Measurements from ENCODE around the gene MB. TPM values are rescaled to one million over a fixed set of nuclear protein-coding genes. Genes with fewer than 3 reads are reported as not detected.

The MB gene
- total RNA-seq, 1 experiment from 2014 or later: not detected

DNA sequence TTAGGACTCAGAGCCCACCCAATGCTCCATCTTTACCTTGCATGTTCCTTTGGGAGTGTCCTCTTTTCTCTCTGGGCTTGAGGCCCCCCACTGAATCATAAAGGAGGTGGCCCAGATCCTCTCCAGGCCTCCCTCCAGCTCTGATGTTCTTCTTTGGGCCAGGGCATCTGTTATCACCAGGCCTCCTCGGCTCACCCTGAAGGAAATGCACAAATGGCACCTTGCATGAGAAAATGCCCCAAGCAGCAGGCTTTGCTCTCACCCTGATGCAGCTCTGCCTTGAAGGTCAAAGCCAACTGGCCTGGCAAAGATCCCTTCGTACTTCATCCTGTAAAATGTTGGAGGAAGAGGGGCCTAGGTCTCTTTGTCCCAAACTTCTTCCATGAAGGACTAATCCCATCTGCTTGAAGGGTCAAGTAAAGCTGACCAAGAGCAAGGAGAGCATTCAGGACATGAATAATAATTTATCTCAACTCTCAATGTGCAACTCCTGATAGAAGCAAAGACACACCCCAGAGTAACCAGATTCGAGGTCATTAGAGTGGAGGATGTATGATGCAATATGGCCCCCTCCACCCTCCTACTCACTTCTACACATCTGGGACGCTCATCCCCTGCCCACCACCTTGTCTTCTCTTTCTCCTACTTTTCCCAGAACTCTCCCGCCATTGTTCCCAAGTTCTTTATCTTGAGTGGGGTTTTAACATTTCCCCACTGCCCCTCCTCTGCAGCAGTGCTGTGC is 40.6 kb upstream of the MB start:
- Histone ChIP-seq H4K20me1 (ENCODE audit: insufficient read depth, low read depth, low read length) (no peaks in the 10 kb centered on the region), H3K36me3 (ENCODE audit: insufficient read depth, low read length) (no peaks in the 10 kb centered on the region), H3K4me1 (ENCODE audit: low read length) (peaks cover 7% of the 10 kb centered on the region), H2AFZ (ENCODE audit: low read length) (no peak overlapping the region), H3K79me2 (ENCODE audit: low read length) (no peaks in the 10 kb centered on the region), H3K9ac (ENCODE audit: low read length) (no peak overlapping the region), H3K9me2 (replicated peaks; ENCODE audit: insufficient read depth, low read length) (no peaks in the 10 kb centered on the region), H3K9me3 (ENCODE audit: low read length) (no peaks in the 10 kb centered on the region), H3K4me2 (ENCODE audit: low read depth, low read length, poor library complexity, severe bottlenecking) (no peak overlapping the region), H3K27me3 (ENCODE audit: low read length) (no peaks in the 10 kb centered on the region), H3K27ac (ENCODE audit: low read length) (no peak overlapping the region), H3K4me3 (ENCODE audit: low read length) (no peak overlapping the region)
- peak; percentile 28 for DNase-seq

DNA sequence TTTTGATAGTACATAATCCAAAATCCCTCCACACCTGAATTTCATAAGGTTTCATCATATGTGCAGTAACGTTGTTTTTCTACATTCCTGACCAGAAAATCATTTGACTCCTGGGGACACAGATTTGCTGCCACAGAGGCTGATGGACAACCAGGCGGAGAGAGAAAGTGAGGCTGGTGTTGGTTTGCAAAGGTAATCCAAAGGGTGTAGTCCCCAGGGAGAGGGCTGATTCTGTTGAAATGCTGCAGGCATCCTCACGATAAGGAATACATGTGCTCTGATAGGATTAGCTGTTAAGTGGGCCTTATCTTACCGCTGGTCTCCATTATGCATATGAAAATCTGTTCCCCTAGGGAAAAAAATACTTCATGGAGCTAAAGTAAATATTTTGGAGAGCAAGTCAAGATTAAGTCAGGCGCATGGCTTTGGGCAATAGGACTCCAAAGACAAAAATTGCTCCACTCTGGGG is 39.2 kb upstream of the MB start:
- no peaks in the 10 kb centered on the region for H3K79me2 ChIP-seq (ENCODE audit: low read length)
- H3K27ac ChIP-seq (ENCODE audit: low read length): no peak overlapping the region
- H3K9me3 ChIP-seq (ENCODE audit: low read length): no peaks in the 10 kb centered on the region
- no peaks in the 10 kb centered on the region for H3K9me2 ChIP-seq (replicated peaks; ENCODE audit: insufficient read depth, low read length)
- no peak overlapping the region for H2AFZ ChIP-seq (ENCODE audit: low read length)
- H4K20me1 ChIP-seq (ENCODE audit: insufficient read depth, low read depth, low read length): no peaks in the 10 kb centered on the region
- DNase-seq: no peak
- no peaks in the 10 kb centered on the region for H3K27me3 ChIP-seq (ENCODE audit: low read length)
- peaks cover 7% of the 10 kb centered on the region for H3K4me1 ChIP-seq (ENCODE audit: low read length)
- H3K9ac ChIP-seq (ENCODE audit: low read length): no peak overlapping the region
- no peaks in the 10 kb centered on the region for H3K36me3 ChIP-seq (ENCODE audit: insufficient read depth, low read length)
- no peak overlapping the region for H3K4me3 ChIP-seq (ENCODE audit: low read length)
- no peak overlapping the region for H3K4me2 ChIP-seq (ENCODE audit: low read depth, low read length, poor library complexity, severe bottlenecking)

DNA sequence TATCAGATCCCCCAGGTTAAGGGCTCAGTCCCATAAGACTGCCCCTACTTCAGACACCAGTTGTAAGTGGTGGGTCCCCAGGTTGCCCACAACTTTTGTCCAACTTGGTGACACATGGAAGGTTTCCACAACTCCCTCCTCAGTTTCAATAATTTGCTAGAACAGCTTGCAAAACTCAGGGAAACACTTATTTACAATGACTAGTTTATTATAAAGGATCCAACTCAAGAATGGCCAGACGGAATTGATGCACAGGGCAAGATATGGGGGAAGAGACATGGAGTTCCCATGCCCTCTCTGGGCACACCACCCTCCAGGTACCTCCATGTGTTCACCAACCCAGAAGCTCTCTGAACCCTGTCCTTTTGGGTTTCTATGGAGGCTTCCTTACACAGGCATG is 36.7 kb upstream of the MB start:
- Histone ChIP-seq H3K79me2 (ENCODE audit: low read length) (no peaks in the 10 kb centered on the region), H3K27me3 (ENCODE audit: low read length) (no peaks in the 10 kb centered on the region), H3K4me2 (ENCODE audit: low read depth, low read length, poor library complexity, severe bottlenecking) (no peak overlapping the region), H4K20me1 (ENCODE audit: insufficient read depth, low read depth, low read length) (no peaks in the 10 kb centered on the region), H3K9me2 (replicated peaks; ENCODE audit: insufficient read depth, low read length) (no peaks in the 10 kb centered on the region), H3K9me3 (ENCODE audit: low read length) (no peaks in the 10 kb centered on the region), H3K9ac (ENCODE audit: low read length) (no peak overlapping the region), H2AFZ (ENCODE audit: low read length) (no peak overlapping the region), H3K4me3 (ENCODE audit: low read length) (no peak overlapping the region), H3K36me3 (ENCODE audit: insufficient read depth, low read length) (no peaks in the 10 kb centered on the region), H3K4me1 (ENCODE audit: low read length) (peaks cover 2% of the 10 kb centered on the region), H3K27ac (ENCODE audit: low read length) (no peak overlapping the region)
- no peak for DNase-seq

DNA sequence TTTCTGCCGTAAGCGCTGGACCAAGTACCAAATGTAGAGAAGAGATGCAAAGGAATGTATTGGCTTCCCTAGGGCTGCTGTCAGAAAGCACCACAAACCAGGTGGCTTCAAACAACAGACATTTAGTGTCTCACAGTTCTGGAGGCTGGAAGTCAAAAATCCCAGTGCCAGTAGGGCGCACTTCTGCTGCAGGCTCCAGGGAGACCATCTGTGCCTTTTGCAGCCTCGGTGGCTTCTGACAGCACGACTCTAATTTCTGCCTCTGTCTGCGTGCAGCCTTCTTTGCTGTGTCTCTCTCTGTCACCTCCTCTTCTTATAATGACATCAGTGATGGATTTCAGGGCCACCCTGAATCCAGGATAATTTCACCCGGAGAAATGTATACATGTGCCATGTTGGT is 34.0 kb upstream of the MB start:
- DNase-seq: no peak
- H3K4me2 ChIP-seq (ENCODE audit: low read depth, low read length, poor library complexity, severe bottlenecking): no peak overlapping the region

DNA sequence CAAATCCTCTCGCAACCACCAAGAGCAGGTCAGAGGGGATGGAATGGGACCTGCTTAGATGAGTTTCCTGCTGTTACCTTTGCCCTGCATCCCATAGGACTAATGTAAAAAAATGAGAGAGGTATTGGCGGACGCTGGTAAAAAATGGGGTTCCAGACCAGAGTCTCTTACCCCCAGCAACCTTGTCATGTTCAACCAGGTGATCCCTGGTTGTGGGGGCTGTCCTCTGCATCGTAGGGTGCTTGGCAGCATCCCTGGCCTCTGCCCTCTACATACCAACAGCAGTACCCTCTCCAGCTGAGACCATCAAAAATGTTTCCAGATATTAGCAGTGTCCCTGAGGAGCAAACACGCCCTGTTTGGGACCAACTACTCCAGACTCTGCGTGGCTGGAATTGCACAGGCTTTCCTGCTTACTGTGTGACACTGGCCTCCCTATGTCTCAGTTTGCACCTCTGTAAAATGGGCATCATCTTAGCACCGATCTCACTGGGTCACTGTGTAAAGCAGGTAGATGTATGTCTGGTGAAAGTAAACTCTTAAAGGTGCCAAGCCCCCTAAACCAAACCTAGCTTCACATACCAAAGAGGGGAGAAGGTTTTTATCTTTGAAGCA is 32.6 kb upstream of the MB start:
- H3K36me3 ChIP-seq (ENCODE audit: insufficient read depth, low read length): no peaks in the 10 kb centered on the region
- no peak overlapping the region for H3K4me2 ChIP-seq (ENCODE audit: low read depth, low read length, poor library complexity, severe bottlenecking)
- H3K4me1 ChIP-seq (ENCODE audit: low read length): peaks cover 31% of the 10 kb centered on the region
- no peak overlapping the region for H3K27ac ChIP-seq (ENCODE audit: low read length)
- H3K9me3 ChIP-seq (ENCODE audit: low read length): no peaks in the 10 kb centered on the region
- no peaks in the 10 kb centered on the region for H3K79me2 ChIP-seq (ENCODE audit: low read length)
- no peak overlapping the region for H3K4me3 ChIP-seq (ENCODE audit: low read length)
- no peaks in the 10 kb centered on the region for H4K20me1 ChIP-seq (ENCODE audit: insufficient read depth, low read depth, low read length)
- H3K27me3 ChIP-seq (ENCODE audit: low read length): no peaks in the 10 kb centered on the region
- DNase-seq: no peak
- H3K9ac ChIP-seq (ENCODE audit: low read length): no peak overlapping the region
- H3K9me2 ChIP-seq (replicated peaks; ENCODE audit: insufficient read depth, low read length): no peaks in the 10 kb centered on the region
- H2AFZ ChIP-seq (ENCODE audit: low read length): no peak overlapping the region

More for the DNA sequence above, 34.0 kb upstream of the MB start:
- H3K79me2 ChIP-seq (ENCODE audit: low read length): no peaks in the 10 kb centered on the region
- H3K9me2 ChIP-seq (replicated peaks; ENCODE audit: insufficient read depth, low read length): no peaks in the 10 kb centered on the region
- H3K9me3 ChIP-seq (ENCODE audit: low read length): no peaks in the 10 kb centered on the region
- H4K20me1 ChIP-seq (ENCODE audit: insufficient read depth, low read depth, low read length): no peaks in the 10 kb centered on the region
- H2AFZ ChIP-seq (ENCODE audit: low read length): no peak overlapping the region
- H3K27ac ChIP-seq (ENCODE audit: low read length): no peak overlapping the region
- H3K27me3 ChIP-seq (ENCODE audit: low read length): no peaks in the 10 kb centered on the region
- no peaks in the 10 kb centered on the region for H3K36me3 ChIP-seq (ENCODE audit: insufficient read depth, low read length)
- peaks cover 25% of the 10 kb centered on the region for H3K4me1 ChIP-seq (ENCODE audit: low read length)
- no peak overlapping the region for H3K9ac ChIP-seq (ENCODE audit: low read length)
- no peak overlapping the region for H3K4me3 ChIP-seq (ENCODE audit: low read length)

DNA sequence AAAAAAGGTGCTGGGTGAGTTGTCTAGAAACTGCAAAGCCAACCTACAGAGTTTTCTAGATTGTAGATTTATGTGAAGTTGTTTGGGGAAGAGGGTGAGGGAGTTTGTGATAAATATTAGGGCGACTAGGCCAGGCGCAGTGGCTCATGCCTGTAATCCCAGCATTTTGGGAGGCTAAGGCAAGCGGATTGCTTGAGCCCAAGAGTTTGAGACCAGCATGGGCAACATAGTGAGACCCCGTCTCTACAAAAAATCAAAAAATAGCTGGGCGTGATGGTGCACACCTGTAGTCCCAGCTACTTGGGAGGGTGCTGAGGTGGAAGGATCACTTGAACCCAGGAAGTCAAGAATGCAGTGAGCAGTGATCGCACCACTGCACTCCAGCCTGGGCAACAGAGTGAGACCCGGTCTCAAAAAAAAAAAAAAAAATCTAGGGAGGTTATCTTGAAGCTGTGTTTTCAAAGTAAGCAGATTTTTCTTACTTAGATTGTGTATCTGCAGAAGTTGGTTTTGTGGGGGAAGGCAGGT is 32.0 kb upstream of the MB start:
- peak overlapping the region; percentile 77 for H3K4me2 ChIP-seq (ENCODE audit: low read depth, low read length, poor library complexity, severe bottlenecking)

DNA sequence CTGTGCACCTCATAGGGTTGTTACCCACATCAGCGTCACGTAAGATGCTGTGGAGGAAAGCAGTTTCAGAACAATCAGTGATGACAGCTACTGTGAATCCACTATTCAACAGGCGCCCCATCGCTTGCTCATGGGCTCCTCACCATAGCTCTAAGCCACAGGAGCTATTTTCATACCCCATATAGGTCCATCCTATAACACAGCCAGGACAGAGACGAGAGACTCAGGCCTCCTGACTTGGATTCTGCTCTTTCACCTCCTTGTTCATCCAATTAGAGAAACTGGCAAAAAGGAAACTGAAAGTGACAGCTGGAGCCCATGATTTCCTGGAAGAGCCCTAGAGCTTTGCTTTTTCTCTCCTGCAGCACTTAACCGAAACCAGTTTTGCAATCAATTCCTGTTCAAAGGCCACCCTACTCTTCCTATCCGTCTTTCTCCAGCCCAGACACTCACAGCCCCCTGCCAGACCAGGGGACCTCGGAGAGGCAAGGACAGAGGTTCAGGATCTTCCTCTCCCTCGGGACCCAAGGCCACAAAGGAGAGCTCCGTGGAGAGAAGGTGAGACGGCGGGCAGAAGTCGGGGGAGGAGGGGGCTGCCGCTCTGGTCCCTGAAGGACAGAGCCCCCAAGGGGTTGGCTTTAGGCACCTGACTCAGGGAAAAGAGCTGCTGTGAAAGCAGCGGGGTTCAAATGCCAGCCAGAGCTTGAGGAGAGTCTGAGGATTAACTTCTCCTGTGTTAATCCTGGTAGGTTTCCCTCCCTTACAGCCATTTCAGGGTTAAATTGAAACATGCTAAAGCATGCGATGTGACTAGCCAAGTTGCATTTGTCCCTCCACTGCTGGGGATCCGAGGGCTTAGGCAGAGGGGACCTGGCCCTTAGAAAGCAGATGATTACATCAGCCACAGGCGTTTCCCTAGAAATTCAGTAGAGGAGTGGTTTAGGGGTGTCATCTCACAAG is 31.2 kb upstream of the MB start, which contains the start of gene APOL6:
Gene APOL6 (plus strand): TSS at position 381 of the 960 bp plus-strand sequence. CDS start 7,980 bp downstream, outside the sequence.
- Histone ChIP-seq H3K79me2 (ENCODE audit: low read length) (no peaks in the 10 kb centered on the region), H3K27ac (ENCODE audit: low read length) (no peak within 1 kb of the TSS), H3K27me3 (ENCODE audit: low read length) (no peaks in the 10 kb centered on the region), H2AFZ (ENCODE audit: low read length) (peak within 1 kb of the TSS; percentile 86; the same call in 1 of the 2 replicates), H3K4me1 (ENCODE audit: low read length) (peaks cover 31% of the 10 kb centered on the region), H3K9ac (ENCODE audit: low read length) (peak within 1 kb of the TSS; percentile 69), H4K20me1 (ENCODE audit: insufficient read depth, low read depth, low read length) (no peaks in the 10 kb centered on the region), H3K4me3 (ENCODE audit: low read length) (peak within 1 kb of the TSS; percentile 69), H3K36me3 (ENCODE audit: insufficient read depth, low read length) (no peaks in the 10 kb centered on the region), H3K4me2 (ENCODE audit: low read depth, low read length, poor library complexity, severe bottlenecking) (peak within 1 kb of the TSS; percentile 77), H3K9me3 (ENCODE audit: low read length) (no peaks in the 10 kb centered on the region), H3K9me2 (replicated peaks; ENCODE audit: insufficient read depth, low read length) (no peaks in the 10 kb centered on the region)
- DNase-seq: peak; percentile 56

More for the DNA sequence above, 32.0 kb upstream of the MB start:
- DNase-seq: no peak
- Histone ChIP-seq H3K9me2 (replicated peaks; ENCODE audit: insufficient read depth, low read length) (no peaks in the 10 kb centered on the region), H3K79me2 (ENCODE audit: low read length) (no peaks in the 10 kb centered on the region), H3K4me3 (ENCODE audit: low read length) (peak overlapping the region; percentile 69; the same call in 1 of the 2 replicates), H3K27ac (ENCODE audit: low read length) (no peak overlapping the region), H3K36me3 (ENCODE audit: insufficient read depth, low read length) (no peaks in the 10 kb centered on the region), H2AFZ (ENCODE audit: low read length) (0 out of 2 replicates have a peak overlapping the region, but pooled peaks have one; percentile 86), H3K9me3 (ENCODE audit: low read length) (no peaks in the 10 kb centered on the region), H3K27me3 (ENCODE audit: low read length) (no peaks in the 10 kb centered on the region), H3K9ac (ENCODE audit: low read length) (peak overlapping the region; percentile 69; the same call in 1 of the 2 replicates), H4K20me1 (ENCODE audit: insufficient read depth, low read depth, low read length) (no peaks in the 10 kb centered on the region), H3K4me1 (ENCODE audit: low read length) (peaks cover 31% of the 10 kb centered on the region)
